ENCODE data around the gene ADGRG1. TPM values are rescaled to one million over a fixed set of nuclear protein-coding genes. Genes with fewer than 3 reads are reported as not detected.

Gene ADGRG1
- total and polyA plus RNA-seq, 5 experiments from 2014 or later, result 0.47 to 56.5 (median 1.3) TPM

- Mint-ChIP-seq H3K4me1 (peaks cover 0 to 10% (median 0%) of the 10 kb centered on the region in 4 donors), H3K9me3 (no peaks in the 10 kb centered on the region), H3K27me3 (no peaks in the 10 kb centered on the region), H3K27ac (peak overlapping the region in 1 of 10 donors; percentile 70), H3K36me3 (no peaks in the 10 kb centered on the region), H3K4me3 (no peak overlapping the region)
- ATAC-seq (no peak), DNase-seq (no peak)
- POLR2A ChIA-PET, result no interaction called here
These were observed 44.0 kb downstream of the ADGRG1 start for GRCh38 chr16:57672416-57672815.

GRCh38 chr16:57672824-57673223, 44.4 kb downstream of the ADGRG1 start:
- peak overlapping the region in 1 of 10 donors; percentile 70 for H3K27ac Mint-ChIP-seq

GRCh38 chr16:57675741-57676551, 47.5 kb downstream of the ADGRG1 start:
- H3K9me3 Mint-ChIP-seq, result no peaks in the 10 kb centered on the region
- no peaks in the 10 kb centered on the region for H3K36me3 Mint-ChIP-seq
- no peak overlapping the region for H3K4me3 Mint-ChIP-seq
- POLR2A ChIA-PET, result no interaction called here
- H3K27ac Mint-ChIP-seq, result no peak overlapping the region
- peaks cover 0 to 3% (median 2%) of the 10 kb centered on the region in 4 donors for H3K4me1 Mint-ChIP-seq
- ATAC-seq (no peak), DNase-seq (peak in 1 of 10 donors; percentile 50)
- H3K27me3 Mint-ChIP-seq, result peaks cover 0 to 2% (median 0%) of the 10 kb centered on the region in 5 donors

More at GRCh38 chr16:57672824-57673223, 44.4 kb downstream of the ADGRG1 start:
- ATAC-seq (no peak), DNase-seq (peak in 1 of 10 donors; percentile 37)
- Mint-ChIP-seq H3K27me3 (peaks cover 0 to 2% (median 0%) of the 10 kb centered on the region in 5 donors), H3K4me3 (no peak overlapping the region), H3K4me1 (peaks cover 0 to 10% (median 0%) of the 10 kb centered on the region in 4 donors), H3K36me3 (no peaks in the 10 kb centered on the region), H3K9me3 (no peaks in the 10 kb centered on the region)
- POLR2A ChIA-PET, result no interaction called here

GRCh38 chr16:57676553-57677085, 48.2 kb downstream of the ADGRG1 start:
- H3K4me1 Mint-ChIP-seq, result peaks cover 0 to 3% (median 2%) of the 10 kb centered on the region in 4 donors
- no peaks in the 10 kb centered on the region for H3K36me3 Mint-ChIP-seq
- H3K27ac Mint-ChIP-seq, result no peak overlapping the region
- H3K9me3 Mint-ChIP-seq, result no peaks in the 10 kb centered on the region
- H3K27me3 Mint-ChIP-seq, result peaks cover 0 to 2% (median 0%) of the 10 kb centered on the region in 5 donors
- no peak overlapping the region for H3K4me3 Mint-ChIP-seq
- no peak for DNase-seq
- ATAC-seq, result no peak
- POLR2A ChIA-PET, result no interaction called here

- no peak for ATAC-seq
- H3K27me3 Mint-ChIP-seq, result peaks cover 0 to 2% (median 0%) of the 10 kb centered on the region in 5 donors
- POLR2A ChIA-PET, result no interaction called here
These were observed 49.4 kb downstream of the ADGRG1 start for GRCh38 chr16:57677622-57678369.

GRCh38 chr16:57679016-57679415, 50.6 kb downstream of the ADGRG1 start:
- Mint-ChIP-seq H3K9me3 (no peaks in the 10 kb centered on the region), H3K4me1 (peaks cover 0 to 3% (median 2%) of the 10 kb centered on the region in 4 donors), H3K27ac (peak overlapping the region in 2 of 10 donors; percentile 38 to 40), H3K4me3 (no peak overlapping the region), H3K36me3 (no peaks in the 10 kb centered on the region), H3K27me3 (peaks cover 0 to 2% (median 0%) of the 10 kb centered on the region in 5 donors)
- DNase-seq (no peak), ATAC-seq (no peak)
- POLR2A ChIA-PET, result no interaction called here

More at GRCh38 chr16:57677622-57678369, 49.4 kb downstream of the ADGRG1 start:
- Mint-ChIP-seq H3K4me3 (no peak overlapping the region), H3K36me3 (no peaks in the 10 kb centered on the region), H3K9me3 (no peaks in the 10 kb centered on the region), H3K27ac (peak overlapping the region in 1 of 10 donors; percentile 14), H3K4me1 (peaks cover 0 to 3% (median 2%) of the 10 kb centered on the region in 4 donors)
- DNase-seq, result peak in 1 of 10 donors; percentile 40

GRCh38 chr16:57679767-57680482, 51.5 kb downstream of the ADGRG1 start:
- Mint-ChIP-seq H3K27ac (no peak overlapping the region), H3K4me3 (no peak overlapping the region), H3K36me3 (no peaks in the 10 kb centered on the region), H3K9me3 (no peaks in the 10 kb centered on the region), H3K27me3 (peaks cover 0 to 2% (median 0%) of the 10 kb centered on the region in 5 donors), H3K4me1 (peaks cover 0 to 3% (median 2%) of the 10 kb centered on the region in 4 donors)
- DNase-seq (no peak), ATAC-seq (no peak)
- POLR2A ChIA-PET, result no interaction called here

GRCh38 chr16:57680842-57681375, 52.5 kb downstream of the ADGRG1 start:
- no peak overlapping the region for H3K4me3 Mint-ChIP-seq
- POLR2A ChIA-PET, result no interaction called here
- H3K36me3 Mint-ChIP-seq, result no peaks in the 10 kb centered on the region
- DNase-seq (no peak), ATAC-seq (no peak)
- H3K9me3 Mint-ChIP-seq, result no peaks in the 10 kb centered on the region
- H3K27me3 Mint-ChIP-seq, result peaks cover 0 to 2% (median 0%) of the 10 kb centered on the region in 5 donors
- peak overlapping the region in 1 of 10 donors; percentile 60 for H3K27ac Mint-ChIP-seq
- peaks cover 0 to 3% (median 2%) of the 10 kb centered on the region in 4 donors for H3K4me1 Mint-ChIP-seq

GRCh38 chr16:57681950-57682728, 53.7 kb downstream of the ADGRG1 start:
- no peaks in the 10 kb centered on the region for H3K9me3 Mint-ChIP-seq

GRCh38 chr16:57682809-57683635, 54.6 kb downstream of the ADGRG1 start:
- DNase-seq, result no peak
- Mint-ChIP-seq H3K4me3 (no peak overlapping the region), H3K27me3 (no peaks in the 10 kb centered on the region), H3K9me3 (no peaks in the 10 kb centered on the region), H3K36me3 (no peaks in the 10 kb centered on the region), H3K27ac (peak overlapping the region in 3 of 10 donors; percentile 17 to 75 (median 24)), H3K4me1 (peaks cover 2 to 6% (median 2%) of the 10 kb centered on the region in 4 donors)
- ATAC-seq, result no peak
- POLR2A ChIA-PET, result no interaction called here

More at GRCh38 chr16:57681950-57682728, 53.7 kb downstream of the ADGRG1 start:
- Mint-ChIP-seq H3K4me3 (no peak overlapping the region), H3K27ac (peak overlapping the region in 2 of 10 donors; percentile 14 to 17), H3K4me1 (peaks cover 0 to 3% (median 2%) of the 10 kb centered on the region in 4 donors), H3K27me3 (peaks cover 0 to 2% (median 0%) of the 10 kb centered on the region in 5 donors), H3K36me3 (no peaks in the 10 kb centered on the region)
- no peak for ATAC-seq
- POLR2A ChIA-PET, result no interaction called here
- no peak for DNase-seq

All from naive thymus-derived CD8-positive, alpha-beta T cell (primary cell).